Stimulated activated CD8-positive, alpha-beta memory T cell treated with anti-CD3 and anti-CD28 coated beads, Interleukin-12 subunit alpha, Interleukin-12 subunit beta, amount 100 ng/mL, for 1 hour (primary cell): ENCODE data around the gene RGS19.

Experiments
- DNase-seq: peaks from one replicate; pipeline ENCODE4 v3.0.0-alpha.2; 2020; ENCODE audit warnings: low read depth

RGS19 gene

DNA sequence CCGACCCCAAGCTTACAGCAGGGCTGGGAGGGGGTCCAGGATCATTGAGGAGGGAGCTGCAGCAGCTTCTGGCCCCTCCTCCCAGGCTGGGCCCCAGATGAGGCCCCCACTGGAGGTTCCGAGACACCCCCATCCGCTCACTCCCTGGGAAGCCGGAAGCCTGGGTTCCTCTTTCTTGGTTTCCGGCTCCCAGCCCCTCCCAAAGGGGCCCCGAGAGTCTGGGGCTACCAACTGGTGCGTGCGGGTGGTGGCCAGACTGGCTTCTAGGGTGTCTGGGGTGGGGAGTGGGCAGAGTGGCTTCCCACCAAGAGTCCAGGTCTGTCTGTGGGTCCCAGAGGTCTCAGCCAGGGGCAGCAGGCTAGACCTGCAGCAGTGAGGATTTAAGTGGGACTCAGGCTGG is 2.2 kb downstream of the RGS19 start:
- DNase-seq: no peak

DNA sequence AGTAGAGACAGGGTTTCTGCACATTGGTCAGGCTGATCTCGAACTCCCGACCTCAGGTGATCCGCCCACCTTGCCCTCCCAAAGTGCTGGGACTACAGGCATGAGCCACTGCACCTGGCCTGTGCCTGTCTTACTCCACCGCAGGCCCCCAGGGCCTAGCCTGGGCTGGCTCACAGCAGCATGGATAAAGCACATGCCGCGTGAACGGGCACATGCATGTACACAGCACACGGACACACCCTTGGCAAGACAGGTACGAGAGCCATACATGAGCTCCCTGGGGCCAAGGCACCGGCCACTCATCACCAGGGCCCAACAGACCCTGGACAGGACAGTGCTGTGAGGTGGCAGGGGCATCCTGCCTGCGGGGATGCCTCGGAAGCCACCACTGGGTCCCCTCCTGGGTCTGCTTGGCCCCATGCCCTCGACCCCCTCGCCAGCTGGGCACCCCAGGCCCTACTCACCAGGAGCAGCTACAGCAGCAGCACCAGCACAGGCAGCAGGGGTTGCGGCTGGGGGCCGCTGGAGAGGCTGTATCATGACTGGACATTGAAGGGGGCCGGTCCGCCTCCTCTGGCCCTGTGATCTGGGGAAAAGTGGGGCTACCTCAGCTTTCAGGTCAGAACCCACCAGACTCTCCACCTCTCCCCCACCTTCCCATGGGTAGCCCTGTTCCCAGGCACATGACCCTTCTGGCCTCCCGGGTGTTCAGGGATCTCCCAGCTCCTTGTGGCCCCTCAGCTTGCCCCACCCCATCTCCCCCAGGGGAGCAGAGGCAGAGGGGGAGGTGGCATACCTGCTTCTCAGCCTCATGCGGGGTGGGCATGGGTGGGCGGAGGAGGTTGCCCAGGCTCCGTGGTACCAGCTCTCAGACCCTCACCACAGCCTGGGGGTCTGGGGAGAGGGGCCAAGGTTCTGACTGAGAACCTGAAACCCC is 3.0 kb downstream of the RGS19 start:
- DNase-seq: no peak

DNA sequence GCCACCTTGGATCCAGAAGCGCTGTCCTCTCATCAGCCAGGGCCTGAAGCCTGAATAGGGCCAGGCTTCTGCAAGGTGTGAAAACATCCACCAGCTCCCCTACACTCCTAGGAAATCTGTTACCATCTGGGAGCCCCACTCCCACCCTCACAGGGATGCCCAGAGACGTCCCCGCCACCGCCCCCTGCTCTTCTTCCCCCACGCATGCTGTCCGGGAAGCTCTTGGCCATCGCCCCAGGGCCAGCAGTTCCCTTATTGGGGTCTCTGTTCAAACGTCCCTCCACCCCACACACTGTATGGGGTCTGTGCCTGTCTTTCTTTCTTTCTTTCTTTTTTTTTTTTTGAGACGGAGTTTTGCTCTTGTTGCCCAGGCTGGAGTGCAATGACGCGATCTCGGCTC is 3.8 kb downstream of the RGS19 start:
- DNase-seq: no peak

DNA sequence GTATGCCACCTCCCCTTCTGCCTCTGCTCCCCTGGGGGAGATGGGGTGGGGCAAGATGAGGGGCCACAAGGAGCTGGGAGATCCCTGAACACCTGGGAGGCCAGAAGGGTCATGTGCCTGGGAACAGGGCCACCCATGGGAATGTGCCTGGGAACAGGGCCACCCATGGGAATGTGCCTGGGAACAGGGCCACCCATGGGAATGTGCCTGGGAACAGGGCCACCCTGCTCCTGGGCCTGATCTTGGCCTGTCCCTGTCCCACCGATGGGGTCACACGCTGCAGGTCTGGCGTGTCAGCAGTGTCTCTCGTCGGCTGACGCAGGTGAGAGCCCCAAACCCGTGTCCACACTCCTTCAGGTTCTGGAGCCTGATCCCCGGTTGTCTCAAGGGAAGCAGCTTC is 4.4 kb downstream of the RGS19 start:
- DNase-seq: no peak

DNA sequence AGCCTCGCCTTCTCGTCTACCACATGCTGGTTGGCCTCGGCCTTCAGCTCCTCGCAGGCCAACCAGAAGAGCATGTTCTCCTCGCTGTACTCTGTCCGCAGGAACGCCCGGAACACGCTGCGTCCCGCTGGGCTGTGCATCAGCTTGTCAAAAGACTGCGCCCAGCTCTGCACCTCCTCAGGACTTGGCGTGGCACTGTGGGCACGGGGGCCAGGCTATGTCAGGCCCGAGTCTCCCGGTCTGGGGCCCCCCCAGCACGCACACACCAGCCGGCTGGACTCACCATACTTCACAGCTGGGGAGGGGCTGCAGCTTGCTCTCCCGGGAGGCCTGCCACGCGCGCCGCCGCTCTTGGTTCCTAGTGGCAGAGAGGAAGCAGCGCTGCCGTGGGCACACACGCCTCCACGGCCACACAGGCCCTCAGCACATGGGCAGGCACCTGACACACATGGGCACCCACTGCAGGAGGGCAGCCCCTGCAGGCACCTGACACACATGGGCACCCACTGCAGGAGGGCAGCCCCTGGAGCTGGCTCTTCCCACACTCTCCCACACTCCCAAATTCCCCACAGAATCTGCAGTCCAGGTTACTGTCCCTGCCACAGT is 5.0 kb downstream of the RGS19 start:
- DNase-seq: no peak

DNA sequence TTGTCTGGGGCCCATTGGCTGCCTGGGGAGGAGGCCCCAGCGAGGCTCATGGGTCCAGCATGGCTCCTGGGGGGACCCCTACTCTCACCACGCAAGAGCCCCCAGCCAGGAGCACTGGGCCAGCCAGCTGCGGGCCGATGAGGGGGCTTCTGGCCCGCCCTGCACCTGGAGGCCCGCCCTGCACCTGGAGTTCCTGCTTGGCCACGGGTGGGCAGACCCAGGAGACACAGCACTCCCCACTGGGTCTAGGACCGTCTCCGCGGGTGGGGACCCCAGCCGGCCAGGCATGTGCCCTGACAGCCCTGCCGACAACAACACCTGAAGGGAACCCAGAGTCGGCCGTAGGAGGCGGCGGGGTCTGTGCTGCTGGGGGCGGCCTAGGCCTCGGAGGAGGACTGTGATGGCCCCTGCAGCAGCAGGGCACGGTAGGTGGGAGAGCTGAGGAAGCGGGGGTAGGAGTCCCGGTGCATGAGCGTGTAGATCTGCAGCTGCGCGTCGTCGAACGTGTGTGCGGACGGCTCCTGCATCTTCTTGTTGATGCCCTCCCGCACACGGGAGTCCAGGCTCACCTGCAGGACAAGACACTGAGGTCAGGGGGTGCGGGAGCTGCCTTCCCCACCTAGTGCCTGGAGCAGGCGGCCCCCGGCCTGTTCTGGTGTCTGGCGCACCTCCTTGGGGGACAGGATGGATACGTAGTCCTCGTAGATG is 5.7 kb downstream of the RGS19 start:
- DNase-seq: no peak

DNA sequence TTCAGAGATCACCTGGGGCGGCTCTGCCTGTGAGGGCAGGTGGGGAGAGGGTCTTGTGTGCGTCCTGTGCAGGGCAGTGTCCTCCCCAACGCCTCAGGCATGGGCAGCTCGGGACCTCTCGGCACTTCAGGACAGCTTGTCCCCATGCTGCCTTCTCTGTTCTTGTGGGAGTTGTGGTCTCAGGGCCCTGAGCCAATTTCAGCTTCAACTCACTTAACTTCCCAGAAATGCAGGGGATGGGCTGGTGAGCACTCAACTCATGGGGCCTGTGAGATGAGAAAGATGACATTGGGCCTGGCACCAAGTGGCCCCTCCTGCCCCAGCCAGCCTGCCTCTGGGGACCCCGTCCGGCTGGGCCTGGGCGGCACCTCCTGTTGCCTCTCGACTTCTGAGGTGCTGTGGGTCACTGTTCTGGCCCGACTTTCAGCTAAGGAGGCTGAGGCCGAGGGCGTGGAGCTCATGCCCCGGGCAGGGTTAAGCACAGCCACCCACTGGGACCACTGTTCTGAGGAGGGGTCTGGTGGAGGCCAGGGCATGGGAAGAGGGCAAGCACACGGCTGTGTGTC is 6.7 kb downstream of the RGS19 start:
- DNase-seq: no peak

DNA sequence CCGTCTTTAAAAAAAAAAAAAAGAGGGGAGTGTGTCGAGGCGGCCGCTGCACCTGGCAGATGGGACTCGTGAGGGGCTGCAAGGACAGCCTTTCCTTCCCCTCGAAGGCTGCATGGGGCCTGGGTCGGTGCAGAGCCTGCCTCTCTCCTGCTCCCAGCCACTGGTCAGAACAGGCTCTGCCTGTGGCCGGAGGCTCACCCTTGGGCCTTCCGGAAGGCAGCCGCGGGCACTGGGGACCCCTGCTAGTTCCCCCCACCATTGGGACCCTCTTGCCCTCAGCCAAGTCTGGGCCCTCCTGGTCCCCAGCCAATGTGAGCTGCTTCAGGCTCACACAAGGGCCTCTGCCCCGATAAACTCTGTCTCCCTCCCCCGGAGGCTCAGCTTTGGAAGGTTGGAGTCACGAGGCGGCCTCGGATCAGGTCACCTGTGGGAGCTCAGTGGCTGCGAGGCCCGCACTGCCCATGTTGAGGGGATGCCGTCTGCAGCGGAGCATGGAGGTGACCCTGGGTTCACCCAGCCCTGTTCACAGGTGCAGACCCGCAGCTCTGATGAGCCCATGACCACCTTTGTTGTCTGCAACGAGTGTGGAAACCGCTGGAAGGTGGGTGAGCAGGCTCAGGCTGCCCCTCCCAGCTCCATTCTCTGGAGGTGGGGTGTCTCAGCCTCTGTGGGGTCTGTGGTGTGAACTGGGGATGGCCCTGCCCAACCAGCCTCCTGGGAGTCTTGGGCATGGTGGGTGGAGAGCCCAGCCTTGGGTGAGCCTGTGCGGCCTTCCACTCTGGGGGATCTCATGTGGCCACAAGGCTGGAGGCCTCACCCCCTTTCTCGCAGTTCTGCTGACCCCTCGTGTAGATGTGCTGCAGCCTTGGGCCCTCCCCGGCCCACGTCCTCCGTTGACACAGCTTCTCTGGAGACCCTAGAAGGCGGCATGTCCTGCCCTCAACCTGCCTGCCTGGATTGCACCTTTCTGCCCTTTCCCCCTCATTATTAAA is 7.7 kb downstream of the RGS19 start:
- no peak for DNase-seq

DNA sequence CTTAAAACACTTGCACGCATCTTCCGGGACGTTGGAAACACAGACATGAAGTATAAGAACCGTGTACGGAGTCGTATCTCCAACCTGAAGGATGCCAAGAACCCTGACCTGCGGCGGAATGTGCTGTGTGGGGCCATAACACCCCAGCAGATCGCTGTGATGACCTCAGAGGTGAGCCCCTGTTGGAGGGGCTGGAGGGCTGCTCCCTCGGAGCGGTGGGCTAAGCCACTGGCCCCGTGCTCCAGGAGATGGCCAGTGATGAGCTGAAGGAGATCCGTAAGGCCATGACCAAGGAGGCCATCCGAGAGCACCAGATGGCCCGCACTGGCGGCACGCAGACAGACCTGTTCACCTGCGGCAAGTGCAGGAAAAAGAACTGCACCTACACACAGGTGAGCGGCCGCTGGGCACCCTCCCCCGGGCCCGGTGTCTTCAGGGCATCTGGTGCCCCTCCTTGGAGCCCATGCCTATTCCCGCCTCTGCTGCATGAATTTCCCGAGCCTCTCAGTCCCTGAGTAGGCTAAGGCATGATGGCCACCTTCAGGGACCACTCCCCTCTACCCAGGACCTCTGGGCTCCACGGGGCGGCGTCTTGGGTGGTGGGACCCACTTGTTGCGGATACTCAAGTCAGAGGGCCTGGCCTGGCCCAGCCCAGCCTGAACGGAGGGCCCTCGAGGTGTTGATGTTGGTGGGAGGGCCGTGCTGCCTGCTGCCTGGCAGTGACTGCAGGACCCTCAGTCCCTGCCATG is 8.9 kb downstream of the RGS19 start:
- DNase-seq: no peak

DNA sequence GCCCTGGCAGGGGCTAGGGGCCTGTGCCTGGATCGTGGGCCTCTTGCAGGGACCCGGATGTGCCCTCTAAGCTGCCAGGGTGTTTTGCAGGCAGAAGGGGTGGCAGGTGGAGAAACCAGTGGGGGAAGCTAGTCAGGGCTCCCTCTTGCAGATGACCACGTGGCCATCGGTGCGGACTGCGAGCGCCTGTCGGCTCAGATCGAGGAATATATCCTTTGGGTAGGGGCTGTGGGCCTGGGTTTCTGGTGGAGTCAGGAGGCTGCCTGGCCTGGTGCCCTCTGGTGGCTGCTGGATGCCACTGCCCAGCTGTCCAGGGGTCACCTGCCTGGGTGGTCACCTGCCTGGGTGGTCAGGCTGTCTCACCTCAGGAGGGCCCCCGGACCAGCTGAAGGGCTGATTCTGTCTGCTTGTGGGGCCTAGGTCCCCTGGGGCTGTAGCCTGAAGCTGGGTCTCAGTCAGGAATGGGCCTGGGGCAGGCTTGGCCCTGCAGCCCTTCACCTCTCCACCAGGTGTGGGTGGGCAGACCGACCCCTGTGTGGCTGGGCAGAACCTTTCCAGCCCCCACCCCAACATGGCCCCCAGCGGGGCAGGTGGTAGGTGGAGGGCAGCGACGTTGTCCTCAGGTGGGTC is 9.6 kb downstream of the RGS19 start:
- no peak for DNase-seq

DNA sequence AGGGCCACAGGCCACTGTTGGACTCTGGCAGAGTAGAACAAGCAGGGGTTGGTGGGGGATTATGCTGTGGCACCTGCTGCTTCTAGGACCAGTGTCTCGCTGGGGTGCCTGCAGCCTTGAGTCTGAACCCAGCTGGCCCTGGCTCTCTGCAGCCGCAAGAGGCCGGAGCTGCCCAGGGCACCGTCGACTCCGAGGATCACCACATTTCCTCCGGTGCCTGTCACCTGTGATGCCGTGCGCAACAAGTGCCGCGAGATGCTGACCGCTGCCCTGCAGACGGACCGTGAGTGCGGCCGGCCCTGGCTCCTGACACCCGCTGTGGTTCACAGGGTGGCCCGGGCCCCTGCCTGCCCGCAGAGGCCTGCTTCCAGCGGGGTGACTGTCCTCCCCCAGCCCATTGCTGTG is 10.1 kb downstream of the RGS19 start:
- DNase-seq: no peak

DNA sequence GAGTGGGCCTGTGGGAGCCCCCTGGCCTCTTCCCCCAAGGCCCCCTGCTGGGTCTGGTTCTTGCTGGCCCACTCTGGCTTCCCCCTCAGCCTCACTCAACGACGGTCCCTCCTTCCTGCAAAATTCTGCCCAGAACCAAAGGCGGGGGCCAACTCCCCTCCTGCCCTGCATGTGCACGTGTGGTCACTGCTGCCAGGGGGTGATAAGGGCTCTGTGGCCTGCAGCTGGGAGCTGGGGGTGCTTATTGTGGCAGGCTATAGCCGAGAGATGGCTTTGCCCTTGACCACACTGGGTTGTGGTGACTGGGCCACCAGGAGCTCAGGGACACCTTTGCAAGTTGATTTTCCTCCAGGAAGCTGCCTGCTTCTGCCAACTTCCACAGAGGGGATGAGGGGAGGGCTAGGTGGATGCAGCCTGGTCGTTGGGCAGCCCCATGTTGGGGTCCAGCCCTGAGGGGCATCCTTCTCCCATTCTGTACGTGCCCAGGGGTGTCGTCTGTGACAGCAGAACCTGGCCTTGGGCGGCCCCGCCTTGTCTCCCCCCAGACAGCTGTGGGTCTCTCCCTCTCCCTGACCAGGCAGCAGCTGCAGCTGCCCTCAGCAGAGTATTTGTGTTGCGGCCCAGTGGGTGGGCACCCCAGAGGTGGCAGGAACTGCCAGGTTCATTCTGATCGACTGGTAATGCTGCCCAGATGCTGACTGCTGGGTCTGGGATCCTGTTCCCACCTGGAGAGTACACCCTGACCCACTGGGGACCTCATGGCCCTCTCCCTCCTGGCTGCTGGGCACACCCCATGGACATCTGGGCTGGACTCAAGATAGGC is 10.7 kb downstream of the RGS19 start:
- no peak for DNase-seq

DNA sequence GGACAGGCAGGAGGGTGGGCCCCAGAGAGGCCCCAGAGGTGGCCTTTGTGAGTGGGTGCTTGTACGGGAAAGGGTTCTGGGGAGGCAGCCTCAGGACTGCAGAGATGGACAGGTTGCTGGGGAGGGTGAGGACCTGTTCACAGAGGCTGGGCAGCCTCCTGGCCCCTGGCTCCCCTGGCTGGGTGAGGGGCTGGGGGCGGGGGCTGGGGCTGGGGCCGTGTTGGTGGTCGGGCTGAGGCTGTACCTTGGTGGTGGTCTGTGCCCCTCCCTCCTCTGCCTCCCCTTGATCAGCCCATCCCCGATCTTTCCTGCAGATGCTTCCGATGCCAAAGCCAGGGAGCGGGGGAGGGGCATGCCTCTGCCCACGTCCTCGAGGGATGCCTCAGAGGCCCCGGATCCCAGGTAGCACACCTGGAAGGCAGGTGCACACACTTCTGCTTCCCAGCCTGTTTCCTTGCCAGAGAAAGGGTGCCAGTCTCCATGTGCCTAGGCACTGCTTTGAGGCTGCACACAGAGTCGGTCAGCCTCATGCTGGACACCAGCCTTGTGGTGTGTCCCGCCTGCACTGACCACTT is 11.5 kb downstream of the RGS19 start:
- no peak for DNase-seq

DNA sequence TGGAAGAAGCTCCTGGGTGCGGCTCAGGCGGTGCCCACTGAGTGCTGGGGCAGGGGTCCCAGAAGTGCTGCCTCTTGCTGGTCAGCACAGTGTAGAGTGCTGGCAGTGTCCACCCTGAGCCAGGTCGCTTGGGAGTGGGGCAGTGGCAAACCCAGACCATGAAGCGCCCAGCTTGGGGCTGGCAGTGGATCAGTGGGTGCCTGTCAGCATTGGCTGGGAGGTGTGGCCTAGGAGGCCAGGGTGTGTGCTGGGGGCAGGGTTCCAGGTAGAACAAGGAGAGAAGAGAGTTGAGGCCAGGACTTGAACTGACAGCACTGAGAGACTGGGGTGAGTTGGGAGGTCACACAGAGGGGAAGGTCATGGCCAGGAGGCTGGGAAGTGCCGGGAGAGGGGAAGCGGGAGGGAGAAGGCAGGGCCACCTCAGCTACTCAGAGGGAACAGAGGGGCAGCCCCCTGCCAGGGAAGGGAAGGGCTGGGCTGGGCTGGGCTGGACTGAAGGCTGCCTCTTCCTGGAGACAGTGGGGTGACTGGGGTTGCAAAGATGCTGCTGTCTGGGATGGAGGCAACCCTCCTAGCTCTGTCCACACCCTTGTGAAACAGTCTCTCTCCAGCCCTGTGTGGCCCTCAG is 12.2 kb downstream of the RGS19 start:
- DNase-seq: no peak

DNA sequence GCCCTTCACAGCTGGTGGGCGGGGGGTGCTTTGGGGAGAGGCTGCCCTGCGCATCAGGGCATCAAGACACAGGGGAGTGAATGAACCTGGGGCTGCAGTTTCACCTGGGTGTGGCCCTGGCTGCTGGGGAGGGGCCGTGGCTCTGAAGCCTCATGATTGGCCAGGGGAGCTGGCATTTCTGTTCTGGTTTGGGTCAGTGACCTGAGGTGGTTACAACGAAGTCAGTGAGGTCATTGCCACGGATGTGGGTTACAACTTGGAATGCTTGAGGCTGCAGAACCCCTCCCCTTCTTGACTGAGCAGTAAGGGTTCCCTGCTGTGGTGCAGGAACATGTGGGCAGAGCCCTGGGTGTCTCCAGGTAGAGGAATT is 13.4 kb downstream of the RGS19 start:
- DNase-seq: no peak

DNA sequence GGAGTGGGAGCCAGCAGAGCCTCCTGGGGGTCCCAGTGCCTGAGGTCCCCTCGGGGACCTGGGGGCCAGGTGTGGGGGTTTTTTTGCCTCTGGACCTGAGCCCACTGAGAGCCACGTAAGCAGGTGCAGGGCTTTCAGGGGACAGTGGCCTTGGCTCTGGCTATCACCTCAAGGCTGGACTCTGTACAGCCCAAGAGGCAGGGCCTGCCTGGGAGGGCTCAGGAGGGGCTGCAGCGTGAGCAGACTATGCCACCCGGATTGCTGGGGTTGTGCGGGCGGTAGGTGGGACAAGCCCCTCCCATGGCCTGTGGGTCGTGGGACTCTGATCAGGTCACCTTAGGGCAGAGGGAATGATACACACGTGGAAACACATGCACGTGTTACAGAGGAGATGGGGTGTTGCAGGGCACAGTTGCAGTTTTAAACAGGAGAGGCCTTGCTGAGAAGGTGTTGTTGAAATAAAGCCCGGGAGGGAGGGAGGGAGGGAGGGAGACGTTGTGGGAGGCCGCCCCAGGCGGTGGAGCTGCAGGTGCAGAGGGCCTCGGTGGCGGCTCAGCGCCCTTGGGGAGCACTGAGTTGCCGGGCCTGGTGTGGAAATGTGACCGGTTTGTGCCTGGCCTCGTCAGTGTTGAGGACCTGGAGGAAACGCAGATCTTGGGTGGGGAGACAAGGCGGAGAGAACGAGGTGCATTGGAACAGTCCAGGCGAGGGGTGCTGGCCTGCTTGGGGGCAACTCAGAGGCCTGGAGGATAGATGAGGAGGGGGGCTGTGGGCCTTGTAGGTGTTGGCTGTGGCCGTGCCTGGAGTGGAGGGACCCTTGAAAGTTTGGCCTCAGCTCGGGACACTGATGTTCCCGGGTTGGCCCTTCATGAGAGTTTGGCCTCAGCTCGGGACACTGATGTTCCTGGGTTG is 14.0 kb downstream of the RGS19 start:
- no peak for DNase-seq

DNA sequence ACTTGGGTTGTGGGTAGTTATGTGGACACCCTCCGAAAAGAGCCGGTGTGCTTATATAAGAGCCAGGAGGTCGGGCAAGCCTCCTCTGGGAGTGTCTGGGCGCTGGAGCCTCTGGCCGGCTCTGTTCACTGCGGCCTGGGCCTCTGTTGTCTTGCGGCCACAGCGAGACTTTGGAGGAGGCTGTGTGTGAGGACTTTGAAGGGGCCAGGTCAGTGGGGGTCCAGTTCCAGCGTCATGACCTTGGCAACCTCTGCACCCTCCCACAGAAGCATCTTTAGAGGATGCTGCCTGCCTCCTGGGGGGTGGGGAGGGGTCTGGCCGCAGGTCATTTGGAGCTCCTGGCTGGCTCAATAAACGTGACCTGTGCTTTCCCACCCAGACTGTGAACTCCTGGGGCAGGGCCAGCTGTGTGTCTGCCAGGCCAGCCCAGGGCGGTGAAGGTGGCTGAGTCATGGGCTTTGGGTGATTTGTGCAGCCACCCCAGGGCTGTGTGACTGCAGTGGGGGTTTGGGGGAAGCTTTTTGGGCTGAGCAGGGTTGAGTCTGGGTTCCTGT is 15.1 kb downstream of the RGS19 start:
- DNase-seq: no peak
